ENCODE measurements around the gene EGLN2. TPM values are rescaled to one million over a fixed set of nuclear protein-coding genes. Genes with fewer than 3 reads are reported as not detected.

Gene EGLN2
- total RNA-seq, 3 donors from 2014 or later: 78.9 to 90.8 (median 88.5) TPM

GRCh38 chr19:40754611-40755247 is 44.3 kb upstream of the EGLN2 start:
- Histone ChIP-seq H3K9me3 (no peaks in the 10 kb centered on the region), H3K36me3 (peaks cover 8% of the 10 kb centered on the region), H3K4me3 (peak overlapping the region in 1 of 3 donors; percentile 6), H3K4me1 (peaks cover 0 to 11% of the 10 kb centered on the region in 2 donors), H3K27me3 (no peaks in the 10 kb centered on the region), H3K27ac (peak overlapping the region; percentile 15 to 48)
- intact Hi-C loops (cut with DNase I; ENCODE audit: low total_unique reads): loop anchor here (5.0 kb wide), 1 partner anchor 92 kb away; no protein-coding TSS in a partner anchor
- TF ChIP-seq POLR2A (IDR thresholded peaks at IDR 0.05) (no peak), CTCF (IDR thresholded peaks at IDR 0.05) (no peak), POLR2AphosphoS5 (IDR thresholded peaks at IDR 0.05) (no peak)
- no peak for DNase-seq (ENCODE audit: low spot score in 2 of 2)

GRCh38 chr19:40755248-40755624 is 43.8 kb upstream of the EGLN2 start:
- DNase-seq (ENCODE audit: low spot score in 2 of 2): no peak
- no peak overlapping the region for H3K27ac ChIP-seq
- intact Hi-C loops (cut with DNase I; ENCODE audit: low total_unique reads): no loop called here
- peaks cover 9% of the 10 kb centered on the region for H3K36me3 ChIP-seq
- H3K27me3 ChIP-seq: no peaks in the 10 kb centered on the region
- H3K9me3 ChIP-seq: no peaks in the 10 kb centered on the region
- TF ChIP-seq POLR2A (IDR thresholded peaks at IDR 0.05): no peak
- TF ChIP-seq POLR2AphosphoS5 (IDR thresholded peaks at IDR 0.05): no peak
- no peak for TF ChIP-seq CTCF (IDR thresholded peaks at IDR 0.05)
- H3K4me3 ChIP-seq: no peak overlapping the region
- peaks cover 0 to 11% of the 10 kb centered on the region in 2 donors for H3K4me1 ChIP-seq

- intact Hi-C loops (cut with DNase I; ENCODE audit: low total_unique reads): no loop called here
- Histone ChIP-seq H3K27ac (peak overlapping the region; percentile 1 to 25), H3K36me3 (peaks cover 9% of the 10 kb centered on the region), H3K27me3 (no peaks in the 10 kb centered on the region), H3K9me3 (no peaks in the 10 kb centered on the region), H3K4me1 (peaks cover 0 to 11% of the 10 kb centered on the region in 2 donors), H3K4me3 (no peak overlapping the region)
- TF ChIP-seq POLR2A (IDR thresholded peaks at IDR 0.05) (no peak), CTCF (IDR thresholded peaks at IDR 0.05) (no peak), POLR2AphosphoS5 (IDR thresholded peaks at IDR 0.05) (no peak)
- DNase-seq (ENCODE audit: low spot score in 2 of 2): no peak
Observed at GRCh38 chr19:40755791-40756190, 43.2 kb upstream of the EGLN2 start.

GRCh38 chr19:40756502-40757110 is 42.4 kb upstream of the EGLN2 start:
- no peak for TF ChIP-seq CTCF (IDR thresholded peaks at IDR 0.05)
- TF ChIP-seq POLR2AphosphoS5 (IDR thresholded peaks at IDR 0.05): no peak
- TF ChIP-seq POLR2A (IDR thresholded peaks at IDR 0.05): no peak
- peaks cover 9% of the 10 kb centered on the region for H3K36me3 ChIP-seq
- intact Hi-C loops (cut with DNase I; ENCODE audit: low total_unique reads): no loop called here
- H3K27ac ChIP-seq: peak overlapping the region in 1 of 2 donors; percentile 25
- no peaks in the 10 kb centered on the region for H3K27me3 ChIP-seq
- no peak overlapping the region for H3K4me3 ChIP-seq
- peaks cover 0 to 11% of the 10 kb centered on the region in 2 donors for H3K4me1 ChIP-seq
- DNase-seq (ENCODE audit: low spot score in 2 of 2): no peak
- H3K9me3 ChIP-seq: no peaks in the 10 kb centered on the region

- no peak for DNase-seq (ENCODE audit: low spot score in 2 of 2)
- Histone ChIP-seq H3K4me3 (no peak overlapping the region), H3K27ac (no peak overlapping the region), H3K9me3 (no peaks in the 10 kb centered on the region), H3K4me1 (peaks cover 0 to 11% of the 10 kb centered on the region in 2 donors), H3K36me3 (peaks cover 21% of the 10 kb centered on the region), H3K27me3 (no peaks in the 10 kb centered on the region)
- TF ChIP-seq POLR2A (IDR thresholded peaks at IDR 0.05) (no peak), POLR2AphosphoS5 (IDR thresholded peaks at IDR 0.05) (no peak), CTCF (IDR thresholded peaks at IDR 0.05) (no peak)
- intact Hi-C loops (cut with DNase I; ENCODE audit: low total_unique reads): no loop called here
Observed at GRCh38 chr19:40758491-40758890, 40.5 kb upstream of the EGLN2 start.
